WTC11 (cell line): Measurements from ENCODE around the gene GINM1. TPM values are rescaled to one million over a fixed set of nuclear protein-coding genes. Genes with fewer than 3 reads are reported as not detected.

ENCODE experiments used
- ATAC-seq: fragments of 200-7000 bp; cut with Tn5 transposase; 2 replicates; pipeline ENCODE4 v1.10.0; 2021; ENCODE audit warnings: mild to moderate bottlenecking, moderate library complexity
- CTCF ChIA-PET: fragments of 300-600 bp; sonication (Branson Sonifier 250); formaldehyde crosslinking; loops from one replicate; lab custom pipeline; 2021; ENCODE audit warnings: antibody characterized with exemption; lab: Charles Lee
- POLR2A ChIA-PET: fragments of 350-600 bp; sonication (Branson Sonifier 250); formaldehyde crosslinking; loops from one replicate; lab custom pipeline; 2021; ENCODE audit warnings: antibody characterized with exemption; lab: Charles Lee
- DNase-seq: peaks from one replicate; pipeline ENCODE4 v3.0.0; 2021; ENCODE audit warnings: low spot score
- H3K27ac Mint-ChIP-seq: 2 replicates; pipeline ENCODE4 v1.8.0; 2021; ENCODE audit warnings: mixed read lengths
- H3K27me3 Mint-ChIP-seq: 2 replicates; pipeline ENCODE4 v1.8.0; 2021; ENCODE audit warnings: low read depth, mild to moderate bottlenecking, moderate library complexity, mixed read lengths
- H3K36me3 Mint-ChIP-seq: 2 replicates; pipeline ENCODE4 v1.8.0; 2021; ENCODE audit warnings: mixed read lengths
- H3K4me1 Mint-ChIP-seq: 2 replicates; pipeline ENCODE4 v1.8.0; 2022; ENCODE audit warnings: mixed read lengths
- H3K4me3 Mint-ChIP-seq: 2 replicates; pipeline ENCODE4 v1.8.0; 2021; ENCODE audit warnings: mild to moderate bottlenecking, moderate library complexity, mixed read lengths
- H3K9me3 Mint-ChIP-seq: 2 replicates; pipeline ENCODE4 v1.8.0; 2021; ENCODE audit warnings: mixed read lengths
- CDX4 ChIP-seq: fragments of 250-450 bp; sonication (Bioruptor Pico); IDR thresholded peaks from 2 replicates; pipeline ENCODE4 v1.9.0; 2021; ENCODE audit warnings: moderate library complexity, mild to moderate bottlenecking, inconsistent platforms, borderline replicate concordance
- CREM ChIP-seq: sonication (generic); formaldehyde crosslinking; IDR thresholded peaks from 2 replicates; pipeline ENCODE4 v1.8.1; 2022; ENCODE audit warnings: mild to moderate bottlenecking, missing genetic modification reagents, moderate library complexity
- CTCF ChIP-seq: fragments of 200-600 bp; IDR thresholded peaks from 2 replicates; pipeline ENCODE4 v1.8.0; 2022; ENCODE audit warnings: antibody characterized with exemption
- E2F5 ChIP-seq: sonication (generic); formaldehyde crosslinking; IDR thresholded peaks from 2 replicates; pipeline ENCODE4 v1.8.1; 2022; ENCODE audit warnings: mild to moderate bottlenecking, moderate library complexity, missing genetic modification reagents
- ELF4 ChIP-seq: sonication (generic); formaldehyde crosslinking; IDR thresholded peaks from 2 replicates; pipeline ENCODE4 v1.8.1; 2022; ENCODE audit warnings: low read depth, mild to moderate bottlenecking, moderate library complexity, missing genetic modification reagents
- ETV6 ChIP-seq: sonication (generic); formaldehyde crosslinking; IDR thresholded peaks from 2 replicates; pipeline ENCODE4 v1.8.1; 2022; ENCODE audit warnings: mild to moderate bottlenecking, missing genetic modification reagents
- FOXP1 ChIP-seq: sonication (generic); formaldehyde crosslinking; IDR thresholded peaks from 2 replicates; pipeline ENCODE4 v1.8.0; 2022; ENCODE audit warnings: missing genetic modification reagents, mild to moderate bottlenecking, moderate library complexity, borderline replicate concordance
- GABPB1 ChIP-seq: sonication (generic); formaldehyde crosslinking; IDR thresholded peaks from 2 replicates; pipeline ENCODE4 v1.8.1; 2023; ENCODE audit warnings: mild to moderate bottlenecking, missing genetic modification reagents
- JUN ChIP-seq: sonication (generic); formaldehyde crosslinking; IDR thresholded peaks from 2 replicates; pipeline ENCODE4 v1.8.0; 2023; ENCODE audit warnings: mild to moderate bottlenecking, missing genetic modification reagents
- OVOL2 ChIP-seq: fragments of 250-450 bp; sonication (Bioruptor Pico); IDR thresholded peaks from 2 replicates; pipeline ENCODE4 v1.9.0; 2021; ENCODE audit warnings: mild to moderate bottlenecking, borderline replicate concordance
- PRDM15 ChIP-seq: sonication (generic); formaldehyde crosslinking; IDR thresholded peaks from 2 replicates; pipeline ENCODE4 v1.8.0; 2022; ENCODE audit warnings: missing genetic modification reagents
- PREB ChIP-seq: sonication (generic); formaldehyde crosslinking; IDR thresholded peaks from 2 replicates; pipeline ENCODE4 v1.8.1; 2022; ENCODE audit warnings: mild to moderate bottlenecking, missing genetic modification reagents, moderate library complexity, borderline replicate concordance
- SMAD3 ChIP-seq: sonication (generic); formaldehyde crosslinking; IDR thresholded peaks from 2 replicates; pipeline ENCODE4 v1.8.0; 2022; ENCODE audit warnings: missing genetic modification reagents, mild to moderate bottlenecking, borderline replicate concordance
- SP1 ChIP-seq: sonication (generic); formaldehyde crosslinking; conservative IDR thresholded peaks from 2 replicates; pipeline ENCODE4 v1.8.1; 2022; ENCODE audit warnings: missing genetic modification reagents
- TEAD4 ChIP-seq: sonication (generic); formaldehyde crosslinking; IDR thresholded peaks from 2 replicates; pipeline ENCODE4 v1.8.0; 2022; ENCODE audit warnings: mild to moderate bottlenecking, missing genetic modification reagents
- USF1 ChIP-seq: sonication (generic); formaldehyde crosslinking; IDR thresholded peaks from 2 replicates; pipeline ENCODE4 v1.8.0; 2022; ENCODE audit warnings: mild to moderate bottlenecking, missing genetic modification reagents
- ZBTB43 ChIP-seq: sonication (generic); formaldehyde crosslinking; IDR thresholded peaks from 2 replicates; pipeline ENCODE4 v1.8.1; 2023; ENCODE audit warnings: mild to moderate bottlenecking, missing genetic modification reagents
- ZNF121 ChIP-seq: sonication (generic); formaldehyde crosslinking; IDR thresholded peaks from 2 replicates; pipeline ENCODE4 v1.8.0; 2023; ENCODE audit warnings: missing genetic modification reagents
- ZNF263 ChIP-seq: sonication (generic); formaldehyde crosslinking; IDR thresholded peaks from 2 replicates; pipeline ENCODE4 v1.8.1; 2022; ENCODE audit warnings: low read depth, mild to moderate bottlenecking, moderate library complexity, missing genetic modification reagents
- ZNF423 ChIP-seq: fragments of 250-450 bp; sonication (Bioruptor Pico); IDR thresholded peaks from 2 replicates; pipeline ENCODE4 v2.1.2; 2022; ENCODE audit warnings: mild to moderate bottlenecking, moderate library complexity
- ZNF532 ChIP-seq: fragments of 250-450 bp; sonication (Bioruptor Pico); IDR thresholded peaks from 2 replicates; pipeline ENCODE4 v1.9.0; 2021; ENCODE audit warnings: mild to moderate bottlenecking, borderline replicate concordance
- total RNA-seq: library from RNA; stranded (reverse); gene quantifications from 3 replicates; pipeline ENCODE4 v1.2.3, GENCODE V29; 2021

The GINM1 gene
- total RNA-seq, 1 experiment from 2014 or later, result 16.8 TPM

- no peak for TF ChIP-seq TEAD4
- no peak for TF ChIP-seq PREB
- TF ChIP-seq E2F5 (CRISPR knock-in tag), result peak; percentile 64; the same call in 1 of the 2 replicates
- TF ChIP-seq SMAD3 (CRISPR knock-in tag), result 0 out of 2 replicates have a peak, but pooled peaks have one; percentile 49
- peak; percentile 75; the same call in 1 of the 2 replicates for TF ChIP-seq FOXP1 (CRISPR knock-in tag)
- TF ChIP-seq ZNF121, result no peak
- TF ChIP-seq ETV6 (CRISPR knock-in tag), result peak; percentile 48; the same call in 1 of the 2 replicates
- TF ChIP-seq CREM (CRISPR knock-in tag), result peak; percentile 67; the same call in 1 of the 2 replicates
- 0 out of 2 replicates have a peak, but pooled peaks have one; percentile 40 for TF ChIP-seq ZNF263 (CRISPR knock-in tag)
- TF ChIP-seq OVOL2 (CRISPR knock-in tag), result no peak
- TF ChIP-seq ELF4 (CRISPR knock-in tag), result 0 out of 2 replicates have a peak, but pooled peaks have one; percentile 69
- TF ChIP-seq USF1 (CRISPR knock-in tag), result no peak
- 0 out of 2 replicates have a peak, but pooled peaks have one; percentile 53 for TF ChIP-seq ZBTB43
Observed at GRCh38 chr6:149566410-149567193, 427 bp downstream of the GINM1 start (continued).

GRCh38 chr6:149567194-149567586 lies 1.0 kb downstream of the GINM1 start:
- CTCF ChIA-PET, result interaction anchor here (0.6 kb wide), 1 partner anchor 138 kb away, joined by 3 read pairs; no protein-coding TSS in a partner anchor
- H3K9me3 Mint-ChIP-seq, result no peaks in the 10 kb centered on the region
- no peaks in the 10 kb centered on the region for H3K36me3 Mint-ChIP-seq
- peaks cover 15% of the 10 kb centered on the region for H3K4me1 Mint-ChIP-seq
- H3K4me3 Mint-ChIP-seq, result peak overlapping the region; percentile 91
- no peaks in the 10 kb centered on the region; the same call in 1 of the 2 replicates for H3K27me3 Mint-ChIP-seq
- ATAC-seq (no peak), DNase-seq (no peak)
- POLR2A ChIA-PET, result no interaction called here
- H3K27ac Mint-ChIP-seq, result peak overlapping the region; percentile 88
- no peak for TF ChIP-seq ZNF532 (CRISPR knock-in tag)
- TF ChIP-seq SP1 (CRISPR knock-in tag), result no peak
- no peak for TF ChIP-seq PRDM15 (CRISPR knock-in tag)
- no peak for TF ChIP-seq CTCF
- no peak for TF ChIP-seq GABPB1 (CRISPR knock-in tag)
- TF ChIP-seq ZNF423 (CRISPR knock-in tag), result no peak
- no peak for TF ChIP-seq CDX4 (CRISPR knock-in tag)
- no peak for TF ChIP-seq JUN (CRISPR knock-in tag)
